HG03280 (cell line): ENCODE measurements around the gene LZTS3.
"Not testable (repeated sequence)": the region's sequence is repeated elsewhere in the genome, so short reads cannot be mapped to it uniquely, and the experiment has no call there.

Experiments used
- ATAC-seq: cut with Tn5 transposase; IDR thresholded peaks from one replicate; pipeline ENCODE4 v1.9.1; 2021; ENCODE audit warnings: mild to moderate bottlenecking, moderate library complexity; ENCODE audit not compliant: unreplicated experiment

LZTS3 gene

DNA sequence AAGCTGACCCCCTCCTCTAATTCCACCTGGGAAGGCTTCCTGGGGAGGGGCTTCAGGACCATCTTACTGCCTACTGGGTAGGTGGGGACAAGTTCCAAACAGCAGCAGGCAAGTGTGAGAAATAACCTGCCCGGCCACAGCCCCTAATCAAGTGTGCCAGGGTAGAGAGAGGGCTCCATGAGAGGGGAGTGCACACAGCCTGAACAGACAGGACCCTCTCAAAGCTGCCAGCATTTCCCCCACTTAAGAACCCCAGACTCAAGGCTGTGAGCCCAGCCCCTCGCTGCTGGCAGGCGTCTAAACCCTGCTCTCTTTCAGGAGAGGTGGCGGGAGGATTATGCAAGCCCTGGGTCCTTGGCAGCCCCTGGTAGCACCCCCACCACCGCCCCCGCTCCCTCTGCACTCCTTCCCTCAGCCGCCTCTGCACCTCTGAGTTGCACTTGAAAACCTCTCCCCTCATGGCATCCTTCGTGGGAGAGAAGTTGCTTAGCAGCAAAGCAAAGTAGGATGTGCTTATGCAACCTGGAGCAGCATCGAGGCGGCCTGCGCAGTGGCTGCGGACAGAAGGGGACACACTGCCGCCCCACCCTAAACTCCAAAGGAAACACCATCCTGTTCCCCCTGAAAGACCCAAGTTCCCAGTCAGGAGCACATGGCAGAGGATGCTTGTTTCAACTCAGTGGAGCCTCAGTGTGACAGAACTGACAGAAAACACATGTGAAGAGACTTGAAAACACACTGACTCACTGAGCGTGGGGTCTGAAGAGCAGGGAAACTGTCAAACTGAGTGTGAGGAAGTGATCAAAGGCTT, 20.7 kb upstream of the LZTS3 start:
- ATAC-seq: no peak

DNA sequence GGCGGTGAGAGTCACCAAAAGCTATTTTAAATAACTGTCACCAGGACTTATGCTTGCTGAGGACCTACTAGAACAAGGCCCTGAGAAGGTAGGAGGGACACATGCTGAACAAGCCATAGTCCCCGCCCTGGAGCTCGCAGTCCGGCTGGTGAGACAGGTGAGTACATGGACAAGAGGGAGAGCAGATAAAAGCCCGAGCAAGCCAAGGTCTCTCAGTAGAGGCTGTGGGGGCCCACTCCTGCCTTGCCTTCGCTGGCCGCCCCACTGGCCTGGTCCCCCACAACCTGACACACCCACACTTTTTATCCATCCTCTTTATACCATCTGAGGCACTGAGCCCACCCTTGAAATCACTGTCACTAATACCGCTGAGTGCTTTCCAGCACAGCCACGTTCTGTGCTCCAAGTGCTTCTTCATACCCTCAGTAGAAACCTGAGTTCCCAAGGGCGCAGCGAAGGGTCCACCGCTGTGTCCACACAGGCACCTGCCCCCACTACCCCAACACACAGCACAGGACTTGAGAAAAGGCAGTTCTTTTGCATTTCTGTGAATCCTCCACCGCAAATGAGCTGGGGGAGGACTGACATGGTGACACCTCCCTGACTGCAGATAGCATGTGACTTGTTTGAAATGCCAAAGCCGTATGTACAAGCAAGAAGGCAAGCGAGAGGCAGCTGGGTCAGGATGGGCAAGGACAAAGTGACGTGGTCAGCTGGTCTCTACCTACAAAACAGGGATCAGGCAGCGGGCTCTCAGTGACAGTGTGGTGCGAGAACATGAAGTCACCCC, 19.1 kb upstream of the LZTS3 start:
- no peak for ATAC-seq

GRCh38 chr20:3190681-3191111, 17.3 kb upstream of the LZTS3 start:
- ATAC-seq: no peak

DNA sequence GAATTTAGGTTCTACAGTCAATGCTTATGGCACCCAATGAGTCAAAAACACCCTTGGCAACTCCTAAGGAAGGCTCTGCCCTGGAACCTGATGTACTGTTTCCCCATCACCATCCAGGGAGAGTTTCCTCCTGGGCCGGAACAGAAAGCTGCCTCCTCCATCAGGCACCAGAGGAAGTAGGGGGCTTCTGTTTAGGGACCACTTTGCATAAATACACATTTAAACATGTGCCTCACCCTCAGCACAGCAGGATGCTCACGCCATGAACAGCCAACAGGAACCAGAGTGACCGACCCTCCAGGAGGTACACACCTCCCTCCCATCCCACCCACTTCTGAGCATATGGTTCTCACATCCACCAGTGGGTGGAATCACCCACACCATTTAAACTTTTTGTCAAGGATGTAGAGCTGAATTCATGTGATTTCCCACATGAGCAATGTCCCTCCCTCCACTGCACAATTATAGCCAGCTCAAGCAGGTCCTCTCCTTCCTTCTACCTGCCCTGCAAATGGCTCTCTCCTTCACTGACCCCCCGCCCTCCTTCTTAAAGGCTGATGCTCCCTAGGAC, 16.3 kb upstream of the LZTS3 start:
- ATAC-seq: no peak

DNA sequence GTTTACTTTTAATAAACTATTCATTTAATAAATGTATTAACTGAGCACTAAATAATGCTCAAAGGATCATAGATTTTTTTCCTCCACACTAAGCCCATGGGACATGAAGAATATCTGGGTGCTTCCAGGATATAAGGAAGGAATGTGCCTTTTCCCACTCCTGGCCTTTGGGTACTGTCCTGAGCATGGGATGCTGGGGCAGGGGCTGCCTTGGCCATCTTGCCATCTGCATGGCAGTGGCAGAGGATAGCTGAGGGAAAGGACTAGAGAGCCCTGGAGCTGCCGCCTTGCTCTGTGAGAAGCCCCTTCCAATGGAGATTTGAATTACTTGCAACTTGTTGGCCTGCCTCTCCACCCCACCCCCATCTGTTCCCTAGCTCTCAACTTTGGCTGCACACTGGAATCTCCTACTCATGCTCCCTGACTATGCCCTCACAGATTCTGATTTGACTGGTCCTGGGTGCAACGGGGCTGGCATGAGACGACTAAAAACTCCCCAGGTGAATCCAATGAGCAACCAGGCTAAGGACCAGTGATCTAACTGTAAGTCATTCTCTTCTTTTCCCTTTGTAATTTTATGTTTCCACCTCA, 15.6 kb upstream of the LZTS3 start:
- ATAC-seq: no peak

- ATAC-seq: not testable (repeated sequence)
Measured at GRCh38 chr20:3187861-3188260, 14.5 kb upstream of the LZTS3 start.

- ATAC-seq: no peak
Measured at GRCh38 chr20:3183896-3184612, 10.7 kb upstream of the LZTS3 start.

DNA sequence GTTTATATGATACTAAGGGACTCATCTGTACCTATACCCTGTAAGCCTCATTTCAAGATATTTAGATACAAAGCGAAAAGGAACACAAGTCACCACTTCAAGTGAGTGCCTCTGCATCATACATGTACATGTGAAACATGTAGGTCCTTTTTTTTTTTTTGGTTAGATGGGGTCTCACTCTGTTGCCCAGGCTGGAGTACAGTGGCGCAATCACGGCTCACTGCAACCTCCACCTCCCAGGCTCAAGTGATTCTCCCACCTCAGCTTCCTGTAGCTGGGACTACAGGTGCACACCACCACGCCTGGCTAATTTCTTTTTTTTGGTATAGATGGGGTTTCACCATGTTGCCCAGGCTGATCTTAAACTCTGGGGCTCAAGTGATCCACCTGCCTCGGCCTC, 9.1 kb upstream of the LZTS3 start:
- ATAC-seq: not testable (repeated sequence)

DNA sequence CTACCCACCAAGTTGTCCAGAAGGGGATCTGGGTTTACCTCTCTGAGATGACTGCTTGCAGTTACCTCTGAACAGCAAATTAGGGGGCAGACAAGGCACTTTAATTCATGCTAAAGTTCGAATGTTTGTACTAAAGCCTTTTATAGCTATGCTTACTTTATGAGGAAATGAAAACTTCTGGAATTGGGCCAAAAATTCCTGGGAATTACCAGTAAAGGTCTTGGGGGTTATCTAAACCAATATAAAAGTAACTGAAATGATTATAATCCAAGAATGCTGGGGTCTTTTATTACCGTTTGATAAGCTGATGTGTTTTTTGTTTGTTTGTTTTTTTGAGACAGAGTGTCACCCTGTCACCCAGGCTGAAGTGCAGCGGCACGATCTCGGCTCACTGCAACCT, 7.9 kb upstream of the LZTS3 start:
- ATAC-seq: no peak

GRCh38 chr20:3180319-3180718, 7.0 kb upstream of the LZTS3 start:
- no peak for ATAC-seq

DNA sequence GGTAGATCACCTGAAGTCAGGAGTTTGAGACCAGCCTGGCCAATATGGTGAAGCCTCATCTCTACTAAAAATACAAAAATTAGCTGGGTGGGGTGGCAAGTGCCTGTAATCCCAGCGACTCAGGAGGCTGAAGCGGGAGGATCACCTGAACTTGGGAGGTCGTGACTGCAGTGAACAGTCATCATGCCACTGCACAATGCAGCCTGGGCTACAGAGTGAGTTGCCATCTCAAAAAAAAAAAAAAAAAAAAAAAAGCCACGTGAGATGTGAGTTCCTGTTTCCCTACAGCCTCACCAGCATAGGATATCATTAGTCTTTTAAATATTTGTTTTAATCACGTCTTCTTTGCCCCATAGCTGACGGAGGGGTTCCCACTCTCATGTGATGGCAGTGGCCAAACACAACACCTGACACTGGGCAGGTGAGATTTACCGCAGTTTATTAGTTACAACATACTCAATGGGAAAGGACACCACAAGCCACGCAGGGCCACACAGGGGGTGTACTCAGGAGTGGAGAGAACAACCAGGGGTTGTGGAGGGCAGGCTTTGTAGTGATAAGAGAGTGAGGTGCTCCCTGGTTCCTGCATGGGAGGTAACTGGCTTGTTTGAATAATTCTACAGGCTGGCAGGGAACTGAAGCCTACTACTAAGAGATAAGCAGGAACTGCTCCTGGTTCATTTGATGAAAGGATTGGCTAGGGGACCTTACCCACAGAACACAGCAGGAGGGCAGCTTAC, 4.6 kb upstream of the LZTS3 start:
- no peak for ATAC-seq

DNA sequence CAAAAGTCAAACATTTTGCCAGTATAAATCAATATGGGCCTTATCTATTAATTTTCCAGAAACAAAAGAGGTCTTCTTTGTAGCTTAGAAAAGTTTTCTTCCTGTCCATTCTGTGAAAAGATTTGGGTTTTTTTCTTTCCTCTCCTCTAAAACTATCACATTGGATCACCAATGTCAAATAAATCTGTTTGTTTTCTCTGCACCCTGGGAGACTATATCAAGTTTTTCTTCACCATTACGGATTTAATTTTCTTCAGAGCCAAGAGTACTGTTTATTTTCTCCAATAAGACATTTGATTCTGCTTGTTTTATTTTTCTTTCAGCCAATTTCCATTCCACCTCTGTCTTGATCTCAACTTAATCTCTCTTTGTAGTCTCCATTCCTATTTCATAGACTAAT, 1.9 kb upstream of the LZTS3 start:
- no peak for ATAC-seq

DNA sequence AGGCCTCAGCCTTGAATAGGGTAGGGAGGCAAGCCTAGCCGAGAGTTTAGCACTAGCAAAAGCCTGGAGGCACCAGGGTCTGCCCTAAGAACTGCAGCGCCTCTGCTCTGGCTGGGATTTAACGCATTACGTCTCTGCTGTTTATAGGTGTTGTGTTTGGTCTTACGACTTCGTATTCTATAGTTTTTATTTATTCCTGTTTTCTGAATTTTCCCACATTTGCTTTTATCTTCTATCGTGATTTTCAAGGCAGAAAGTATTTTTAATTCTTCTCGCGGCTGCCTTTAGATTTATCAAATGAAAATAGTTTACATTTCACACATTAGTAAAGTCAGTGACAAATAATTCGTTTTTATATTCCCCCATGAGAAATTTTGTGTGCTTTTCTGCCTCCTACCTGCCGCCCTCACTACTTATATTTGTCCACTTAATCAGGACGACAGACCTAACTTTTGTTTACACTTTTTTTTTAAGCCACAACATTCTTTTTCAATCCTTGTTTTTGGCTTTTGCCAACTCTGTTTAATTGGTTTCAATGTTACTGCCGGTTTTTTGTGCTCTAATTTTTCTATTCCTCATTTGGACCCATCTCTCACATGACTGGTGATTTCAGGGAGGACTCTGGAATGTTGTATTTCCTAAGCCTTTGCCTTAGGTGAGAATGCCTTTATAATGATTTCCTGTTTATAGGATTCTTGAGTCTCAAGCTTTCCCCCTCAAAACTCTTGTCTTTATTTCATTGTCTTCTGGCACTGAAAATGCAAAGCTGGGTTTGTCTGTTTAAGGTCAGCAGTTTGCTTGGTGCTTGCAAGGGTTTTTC, 1.3 kb upstream of the LZTS3 start:
- ATAC-seq: no peak

DNA sequence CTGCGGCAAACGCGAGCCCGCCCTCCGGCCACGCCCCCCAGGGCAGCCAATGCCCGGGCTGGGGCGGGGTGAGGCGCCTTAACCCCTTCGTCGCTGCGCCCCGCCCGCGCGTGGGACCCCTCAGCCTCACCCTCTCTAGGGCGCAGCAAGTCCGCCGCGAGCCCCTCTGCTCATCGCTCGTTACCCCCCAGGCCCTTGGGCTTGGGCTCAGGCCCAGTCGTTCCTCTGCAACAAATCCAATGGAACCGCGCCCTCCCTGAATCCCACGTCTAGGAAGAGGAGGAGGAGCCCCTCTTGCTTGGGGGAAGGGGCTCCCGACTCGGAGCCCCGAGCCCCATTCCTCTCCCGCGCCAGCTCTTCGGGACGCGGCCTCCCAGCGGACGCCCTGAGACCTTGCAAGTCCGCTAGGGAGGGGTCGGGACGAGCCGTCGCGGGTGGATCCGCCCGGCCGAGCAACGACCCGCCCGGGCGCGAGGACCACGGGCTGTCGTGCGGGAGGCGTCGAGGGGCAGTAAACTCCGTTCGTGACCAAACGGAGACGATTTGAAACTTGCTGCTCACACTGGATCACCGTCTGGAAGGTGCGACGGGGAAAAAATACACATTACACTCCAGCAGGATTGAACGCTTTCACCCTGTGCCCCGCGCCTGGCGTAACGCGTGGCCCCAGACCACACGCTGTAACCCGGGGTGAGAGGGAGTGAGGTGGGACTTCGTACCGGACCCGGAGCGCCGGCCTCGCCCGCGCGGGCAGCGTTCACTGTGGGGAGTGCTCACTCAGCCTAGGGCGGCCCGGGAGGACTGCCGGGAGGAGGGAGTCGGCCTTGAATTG, 477 bp upstream of the LZTS3 start:
- peak; percentile 32 for ATAC-seq

DNA sequence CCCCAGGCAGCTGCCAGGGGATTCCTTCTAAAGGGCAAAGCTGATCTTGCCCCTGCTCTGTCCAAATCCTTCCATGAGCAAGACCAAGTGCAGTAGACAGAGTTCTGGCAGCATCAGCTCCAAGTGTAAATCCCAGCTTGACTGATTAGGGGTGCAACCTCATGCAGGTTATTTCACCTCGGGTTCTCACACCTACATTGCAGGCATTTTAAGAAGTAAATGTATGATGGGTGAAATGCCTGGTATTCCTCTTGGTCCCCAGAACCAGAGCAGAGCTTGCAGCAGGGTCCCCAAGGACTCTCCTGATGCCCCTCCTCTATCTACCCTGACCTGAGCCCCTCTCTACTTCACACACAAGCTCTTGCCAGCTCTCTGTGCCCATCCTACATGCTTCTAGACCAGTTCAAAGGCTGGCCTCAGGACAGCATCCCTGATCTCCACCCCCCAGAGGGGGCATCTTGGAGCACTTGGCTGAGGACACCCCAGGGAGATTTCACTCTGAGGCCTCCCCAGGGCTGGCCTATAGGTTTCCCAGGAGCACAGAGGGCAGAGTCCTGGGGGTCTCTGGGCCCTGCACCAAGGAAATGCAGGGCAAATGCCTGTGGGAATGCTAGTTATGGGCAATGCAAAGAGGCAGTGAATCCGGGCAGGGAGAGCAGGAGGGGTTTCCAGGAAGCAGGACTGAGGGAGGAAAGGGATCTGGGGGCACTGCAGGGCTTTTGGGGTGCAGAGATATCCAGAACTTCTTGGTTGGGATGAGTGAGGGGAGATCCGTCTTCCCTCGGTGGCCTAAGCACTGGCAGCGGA, 1.0 kb downstream of the LZTS3 start:
- no peak for ATAC-seq

DNA sequence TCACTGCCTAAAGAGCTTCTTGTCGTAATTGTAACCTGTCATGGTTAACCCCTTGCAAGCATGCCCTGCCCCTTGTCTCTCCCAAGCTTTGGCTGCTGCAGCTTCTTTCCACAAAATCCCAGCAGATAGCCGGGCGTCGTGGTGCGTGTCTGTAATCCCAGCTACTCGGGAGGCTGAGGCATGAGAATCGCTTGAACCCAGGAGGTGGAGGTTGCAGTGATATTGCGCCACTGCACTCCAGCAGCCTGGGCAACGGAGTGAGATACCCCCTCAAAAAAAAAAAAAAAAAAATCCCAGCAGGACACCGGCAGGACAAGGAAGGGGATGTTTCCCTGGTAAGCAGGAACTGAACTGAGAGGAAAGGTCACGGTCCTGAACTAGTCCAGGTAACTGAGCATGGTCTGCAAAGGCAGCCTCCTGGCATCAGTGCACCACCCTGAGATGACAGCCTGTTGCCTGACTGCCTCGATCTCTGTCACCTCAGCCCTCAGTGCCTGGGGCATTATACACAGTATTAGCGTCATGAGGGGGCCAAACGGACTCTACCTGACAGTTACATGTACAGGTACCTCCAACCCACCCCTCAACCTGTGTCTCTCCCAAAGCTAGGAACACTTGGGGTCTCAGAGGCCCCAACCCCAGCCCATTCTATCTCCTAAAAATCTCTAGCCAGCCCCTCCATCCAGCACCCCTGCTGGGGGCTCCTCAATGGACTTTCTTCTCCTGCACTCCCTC, 1.8 kb downstream of the LZTS3 start:
- no peak for ATAC-seq
